Measurements from ENCODE around the gene CIDEC. TPM values are rescaled to one million over a fixed set of nuclear protein-coding genes. Genes with fewer than 3 reads are reported as not detected.

CIDEC gene
- total and polyA plus RNA-seq, 2 of the 13 experiments (the other 11 are each of a cell fraction or from before 2014, with no cell fraction given): 2.5 to 10.4 TPM

DNA sequence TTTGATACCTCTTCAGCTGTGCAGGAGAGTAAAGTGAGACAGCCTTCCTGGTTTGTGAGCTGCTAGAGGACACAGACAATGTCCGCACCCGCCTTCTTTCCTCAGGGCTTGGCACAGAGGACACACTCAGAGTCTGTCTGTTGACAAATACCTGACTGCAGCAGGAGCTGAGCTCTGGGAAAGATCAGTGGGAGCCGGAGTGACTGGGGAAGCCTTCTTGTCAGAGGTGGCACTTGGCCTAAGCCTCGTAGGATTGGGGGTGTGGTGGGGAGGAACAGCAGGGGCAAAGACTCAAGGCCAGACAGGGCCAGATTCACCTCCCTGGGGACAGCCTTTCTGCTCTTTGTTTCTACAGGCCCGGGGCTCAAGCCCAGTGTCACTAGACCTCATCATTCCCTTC is 33.5 kb upstream of the CIDEC start:
- POLR2A ChIA-PET: interaction anchor here (1.4 to 9.0 kb wide), 4 partner anchors 13 to 49 kb away, joined by 7 to 298 read pairs (median 80); partner anchors contain the start of genes CRELD1 and IL17RE
- Histone ChIP-seq H3K4me1 (ENCODE audit: insufficient read depth, low read length) (peaks cover 38% of the 10 kb centered on the region), H3K27ac (ENCODE audit: extremely low read length, insufficient read depth, low read length) (peak overlapping the region; percentile 90), H3K27me3 (ENCODE audit: control insufficient read depth in 1 of 2, insufficient read depth in 2 of 2, low read length in 2 of 2) (no peaks in the 10 kb centered on the region), H3K36me3 (replicated peaks in 1 of 2; ENCODE audit: control insufficient read depth in 1 of 2, insufficient read depth in 2 of 2, low read length in 2 of 2) (peaks cover 7 to 19% of the 10 kb centered on the region in 2 experiments; a peak in 3 of 5 replicates), H3K9ac (ENCODE audit: insufficient read depth, low read depth, low read length) (no peak overlapping the region), H3K79me2 (ENCODE audit: insufficient read depth, low read length) (peaks cover 3% of the 10 kb centered on the region), H2AFZ (ENCODE audit: low read length) (no peak overlapping the region), H3K4me3 (replicated peaks in 1 of 3; ENCODE audit: insufficient read depth in 1 of 3, low read depth in 2 of 3, low read length in 3 of 3) (no peak overlapping the region), H3K4me2 (ENCODE audit: low read depth, low read length) (0 out of 2 replicates have a peak overlapping the region, but pooled peaks have one; percentile 8), H4K20me1 (ENCODE audit: insufficient read depth, low read length) (no peaks in the 10 kb centered on the region), H3K9me3 (ENCODE audit: low read length) (no peaks in the 10 kb centered on the region)
- ATAC-seq (no peak), DNase-seq (ENCODE audit: low spot score) (no peak), FAIRE-seq (no peak)
- intact Hi-C loops (cut with micrococcal nuclease; ENCODE audit: unreplicated experiment): no loop called here
- no TSS peak for BruUV-seq (replicated peaks)
- CTCF ChIA-PET (ENCODE audit: low intra/inter-chr PET ratio, low total read pairs): no interaction called here
- 44% methylated on average over 4 of the region's 5 CpGs for WGBS (ENCODE audit: low lambda C conversion rate)
- in situ Hi-C loops (cut with HindIII; ENCODE audit: extremely low pct_ligation_motif_present, low pct_unique_long_range_greater_than_20kb): no loop called here
- TF ChIP-seq, protein P1, sequence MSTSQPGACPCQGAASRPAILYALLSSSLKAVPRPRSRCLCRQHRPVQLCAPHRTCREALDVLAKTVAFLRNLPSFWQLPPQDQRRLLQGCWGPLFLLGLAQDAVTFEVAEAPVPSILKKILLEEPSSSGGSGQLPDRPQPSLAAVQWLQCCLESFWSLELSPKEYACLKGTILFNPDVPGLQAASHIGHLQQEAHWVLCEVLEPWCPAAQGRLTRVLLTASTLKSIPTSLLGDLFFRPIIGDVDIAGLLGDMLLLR (CRISPR knock-in tag; IDR thresholded peaks at IDR 0.05): no peak
- TF ChIP-seq, protein P2, sequence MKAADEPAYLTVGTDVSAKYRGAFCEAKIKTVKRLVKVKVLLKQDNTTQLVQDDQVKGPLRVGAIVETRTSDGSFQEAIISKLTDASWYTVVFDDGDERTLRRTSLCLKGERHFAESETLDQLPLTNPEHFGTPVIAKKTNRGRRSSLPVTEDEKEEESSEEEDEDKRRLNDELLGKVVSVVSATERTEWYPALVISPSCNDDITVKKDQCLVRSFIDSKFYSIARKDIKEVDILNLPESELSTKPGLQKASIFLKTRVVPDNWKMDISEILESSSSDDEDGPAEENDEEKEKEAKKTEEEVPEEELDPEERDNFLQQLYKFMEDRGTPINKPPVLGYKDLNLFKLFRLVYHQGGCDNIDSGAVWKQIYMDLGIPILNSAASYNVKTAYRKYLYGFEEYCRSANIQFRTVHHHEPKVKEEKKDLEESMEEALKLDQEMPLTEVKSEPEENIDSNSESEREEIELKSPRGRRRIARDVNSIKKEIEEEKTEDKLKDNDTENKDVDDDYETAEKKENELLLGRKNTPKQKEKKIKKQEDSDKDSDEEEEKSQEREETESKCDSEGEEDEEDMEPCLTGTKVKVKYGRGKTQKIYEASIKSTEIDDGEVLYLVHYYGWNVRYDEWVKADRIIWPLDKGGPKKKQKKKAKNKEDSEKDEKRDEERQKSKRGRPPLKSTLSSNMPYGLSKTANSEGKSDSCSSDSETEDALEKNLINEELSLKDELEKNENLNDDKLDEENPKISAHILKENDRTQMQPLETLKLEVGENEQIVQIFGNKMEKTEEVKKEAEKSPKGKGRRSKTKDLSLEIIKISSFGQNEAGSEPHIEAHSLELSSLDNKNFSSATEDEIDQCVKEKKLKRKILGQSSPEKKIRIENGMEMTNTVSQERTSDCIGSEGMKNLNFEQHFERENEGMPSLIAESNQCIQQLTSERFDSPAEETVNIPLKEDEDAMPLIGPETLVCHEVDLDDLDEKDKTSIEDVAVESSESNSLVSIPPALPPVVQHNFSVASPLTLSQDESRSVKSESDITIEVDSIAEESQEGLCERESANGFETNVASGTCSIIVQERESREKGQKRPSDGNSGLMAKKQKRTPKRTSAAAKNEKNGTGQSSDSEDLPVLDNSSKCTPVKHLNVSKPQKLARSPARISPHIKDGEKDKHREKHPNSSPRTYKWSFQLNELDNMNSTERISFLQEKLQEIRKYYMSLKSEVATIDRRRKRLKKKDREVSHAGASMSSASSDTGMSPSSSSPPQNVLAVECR (CRISPR knock-in tag; IDR thresholded peaks at IDR 0.05; ENCODE audit: borderline replicate concordance): peak; percentile 36; the same call in 1 of the 2 replicates
- TF ChIP-seq CENPT (CRISPR knock-in tag; IDR thresholded peaks at IDR 0.05; ENCODE audit: low read depth) (no peak), THAP8 (CRISPR knock-in tag; IDR thresholded peaks at IDR 0.05; ENCODE audit: borderline replicate concordance) (no peak), ZMYM3 (CRISPR knock-in tag; IDR thresholded peaks at IDR 0.05) (no peak), ZNF619 (CRISPR knock-in tag; IDR thresholded peaks at IDR 0.05) (no peak), TRIM24 (CRISPR knock-in tag; IDR thresholded peaks at IDR 0.05) (no peak), XBP1 (CRISPR knock-in tag; IDR thresholded peaks at IDR 0.05) (no peak), ZNF687 (CRISPR knock-in tag; IDR thresholded peaks at IDR 0.05) (peak; percentile 20; the same call in 1 of the 2 replicates), ZNF101 (CRISPR knock-in tag; IDR thresholded peaks at IDR 0.05; ENCODE audit: borderline replicate concordance, low read depth) (no peak)
- TF ChIP-seq, protein P3, sequence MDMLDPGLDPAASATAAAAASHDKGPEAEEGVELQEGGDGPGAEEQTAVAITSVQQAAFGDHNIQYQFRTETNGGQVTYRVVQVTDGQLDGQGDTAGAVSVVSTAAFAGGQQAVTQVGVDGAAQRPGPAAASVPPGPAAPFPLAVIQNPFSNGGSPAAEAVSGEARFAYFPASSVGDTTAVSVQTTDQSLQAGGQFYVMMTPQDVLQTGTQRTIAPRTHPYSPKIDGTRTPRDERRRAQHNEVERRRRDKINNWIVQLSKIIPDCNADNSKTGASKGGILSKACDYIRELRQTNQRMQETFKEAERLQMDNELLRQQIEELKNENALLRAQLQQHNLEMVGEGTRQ (IDR thresholded peaks at IDR 0.05; ENCODE audit: low read depth, low read length): no peak
- TF ChIP-seq, protein P3 (CRISPR knock-in tag; IDR thresholded peaks at IDR 0.05; ENCODE audit: borderline replicate concordance): no peak

Measured in HepG2 (cell line).